Bronchial epithelial cell (primary cell): Measurements from ENCODE around the gene CR1L. TPM values are rescaled to one million over a fixed set of nuclear protein-coding genes. Genes with fewer than 3 reads are reported as not detected.
"Not testable (repeated sequence)": the region's sequence is repeated elsewhere in the genome, so short reads cannot be mapped to it uniquely, and the experiment has no call there.

Source experiments
- DNase-seq: peaks from one replicate; pipeline ENCODE4 v3.0.0-alpha.2; 2010; ENCODE audit warnings: low read depth
- FAIRE-seq: peaks from 2 replicates; lab custom pipeline; 2011; peaks lifted over from hg19 to GRCh38; lab: Jason Lieb, UNC
- H3K27me3 ChIP-seq: 2 replicates; pipeline ENCODE4 v1.5.1; 2011; ENCODE audit warnings: low read length; ENCODE audit not compliant: control insufficient read depth, insufficient read depth
- H3K36me3 ChIP-seq: 2 replicates; pipeline ENCODE4 v1.5.1; 2011; ENCODE audit warnings: low read length; ENCODE audit not compliant: control insufficient read depth, insufficient read depth
- H3K4me3 ChIP-seq: 2 replicates; pipeline ENCODE4 v1.5.1; 2011; ENCODE audit warnings: mild to moderate bottlenecking, low read depth, low read length, control low read depth
- CTCF ChIP-seq: IDR thresholded peaks from 2 replicates; pipeline ENCODE4 v1.5.1; 2011; ENCODE audit warnings: mild to moderate bottlenecking, moderate library complexity, low read length, control low read depth, inconsistent platforms; ENCODE audit not compliant: insufficient read depth, severe bottlenecking
- total RNA-seq: library from RNA; depleted of rRNA; stranded (reverse); fragments of >200 nt; gene quantifications from 2 replicates; pipeline ENCODE4 v1.2.1, GENCODE V29; 2014

Gene CR1L
- total RNA-seq, 1 donor from 2014 or later, result not detected

- DNase-seq (peak; percentile 39), FAIRE-seq (no peak)
- Histone ChIP-seq H3K27me3 (peaks cover 17% of the 10 kb centered on the region), H3K36me3 (no peaks in the 10 kb centered on the region), H3K4me3 (no peak overlapping the region)
- TF ChIP-seq CTCF, result no peak
These were observed 26.1 kb downstream of the CR1L start for GRCh38 chr1:207670997-207671396.

GRCh38 chr1:207672522-207673130, 27.7 kb downstream of the CR1L start:
- peak; percentile 68 for TF ChIP-seq CTCF
- Histone ChIP-seq H3K4me3 (no peak overlapping the region), H3K36me3 (no peaks in the 10 kb centered on the region), H3K27me3 (peaks cover 15% of the 10 kb centered on the region)
- peak; percentile 69 for DNase-seq
- FAIRE-seq, result no peak

- peak; percentile 15 for DNase-seq
- no peak for TF ChIP-seq CTCF
- FAIRE-seq, result no peak
- Histone ChIP-seq H3K4me3 (no peak overlapping the region), H3K27me3 (peaks cover 15% of the 10 kb centered on the region), H3K36me3 (no peaks in the 10 kb centered on the region)
These were observed 28.5 kb downstream of the CR1L start for GRCh38 chr1:207673399-207673798.

- no peak for TF ChIP-seq CTCF
- no peak for DNase-seq
- Histone ChIP-seq H3K36me3 (no peaks in the 10 kb centered on the region), H3K4me3 (no peak overlapping the region), H3K27me3 (no peaks in the 10 kb centered on the region)
- no peak for FAIRE-seq
These were observed 31.2 kb downstream of the CR1L start for GRCh38 chr1:207676153-207676552.

- H3K4me3 ChIP-seq, H3K36me3 ChIP-seq, H3K27me3 ChIP-seq: not testable (repeated sequence)
- DNase-seq, result peak; percentile 50
- peak; percentile 58 for FAIRE-seq
These were observed 35.9 kb downstream of the CR1L start for GRCh38 chr1:207680590-207681388.

- not testable (repeated sequence) for H3K27me3 ChIP-seq, H3K4me3 ChIP-seq, DNase-seq, H3K36me3 ChIP-seq, FAIRE-seq
These were observed 38.0 kb downstream of the CR1L start for GRCh38 chr1:207682872-207683434.

GRCh38 chr1:207690551-207690950, 45.6 kb downstream of the CR1L start:
- peak; percentile 90 for FAIRE-seq
- H3K4me3 ChIP-seq, H3K36me3 ChIP-seq, H3K27me3 ChIP-seq, DNase-seq: not testable (repeated sequence)
